NK-92 treated with Interleukin-12 subunit alpha and Interleukin-12 subunit beta, amount 100 ng/mL, for 24 hours (cell line): ENCODE data around the gene ZFAND4.
"Not testable (repeated sequence)": the region's sequence is repeated elsewhere in the genome, so short reads cannot be mapped to it uniquely, and the experiment has no call there.

Experiments used
- DNase-seq: peaks from one replicate; lab custom pipeline; 2025; lab: John Stamatoyannopoulos, UW

The ZFAND4 gene

DNA sequence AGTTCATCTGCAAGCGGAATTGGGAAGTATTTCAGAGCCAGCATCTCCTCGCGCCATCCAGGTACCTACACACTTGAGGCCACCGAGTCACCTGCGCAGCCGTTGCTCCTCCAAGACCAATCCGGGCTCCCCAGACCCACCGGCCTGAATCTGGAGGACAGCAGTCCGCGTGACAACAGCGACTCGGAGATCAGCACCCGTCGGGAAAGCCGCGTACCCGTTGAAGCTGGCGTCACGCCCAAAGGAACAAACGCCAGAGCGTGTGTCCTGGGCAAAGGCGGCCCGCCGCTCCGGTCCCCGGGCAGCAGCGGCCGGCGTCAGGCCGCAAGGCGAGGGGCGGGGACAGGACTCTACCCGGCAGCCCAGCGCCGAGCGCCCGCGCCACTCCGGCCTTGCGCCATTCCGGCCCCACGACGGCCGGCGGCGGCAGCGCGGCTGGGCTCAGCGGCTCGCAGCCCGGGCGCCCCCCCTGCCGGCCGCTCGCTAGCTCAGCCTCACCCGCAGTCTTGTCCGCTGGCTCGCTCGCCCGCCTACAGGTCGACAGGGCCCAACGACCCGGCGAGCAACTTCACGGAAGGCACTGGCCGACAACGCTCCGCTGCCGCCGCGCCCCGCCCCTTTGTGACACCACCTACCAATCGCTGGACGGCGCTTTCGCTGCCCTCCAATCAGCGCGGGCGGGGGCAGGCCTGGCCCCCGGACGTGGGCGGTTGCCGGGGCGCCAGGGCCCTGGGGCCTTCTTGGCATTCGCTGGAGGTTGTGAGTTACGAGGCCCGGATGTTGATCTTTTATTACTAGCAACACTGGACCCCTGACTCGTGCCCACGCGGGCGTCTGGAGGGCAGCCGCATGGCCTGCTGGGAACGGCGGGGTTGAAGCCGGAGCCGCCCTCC lies at the start of gene ZFAND4:
ZFAND4 (minus strand) TSS at position 592 of the 893 bp plus-strand sequence. CDS start 9,047 bp downstream, outside the sequence.
- no peak for DNase-seq

- DNase-seq, result not testable (repeated sequence)
Observed at GRCh38 chr10:45721503-45721902, 48.9 kb upstream of the ZFAND4 start.

DNA sequence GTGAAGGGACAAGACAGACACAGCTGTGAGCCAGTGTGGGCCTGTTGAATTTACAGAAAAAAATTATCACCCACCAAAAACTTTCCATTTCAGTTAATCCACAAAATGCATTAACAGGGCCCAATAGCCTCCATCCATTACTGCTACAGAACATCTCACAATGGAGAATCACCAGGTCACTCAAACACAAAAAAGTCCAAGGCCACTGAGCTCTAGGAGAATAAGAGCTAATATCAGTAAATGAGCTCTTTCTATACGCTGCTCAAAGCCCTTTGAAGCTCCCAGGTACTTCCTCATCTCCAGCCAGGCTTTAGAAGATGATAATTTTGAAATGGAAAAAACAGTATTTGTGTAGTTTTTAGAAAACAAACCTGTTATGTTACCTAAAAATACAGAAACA lies 45.1 kb upstream of the ZFAND4 start:
- DNase-seq, result not testable (repeated sequence)

DNA sequence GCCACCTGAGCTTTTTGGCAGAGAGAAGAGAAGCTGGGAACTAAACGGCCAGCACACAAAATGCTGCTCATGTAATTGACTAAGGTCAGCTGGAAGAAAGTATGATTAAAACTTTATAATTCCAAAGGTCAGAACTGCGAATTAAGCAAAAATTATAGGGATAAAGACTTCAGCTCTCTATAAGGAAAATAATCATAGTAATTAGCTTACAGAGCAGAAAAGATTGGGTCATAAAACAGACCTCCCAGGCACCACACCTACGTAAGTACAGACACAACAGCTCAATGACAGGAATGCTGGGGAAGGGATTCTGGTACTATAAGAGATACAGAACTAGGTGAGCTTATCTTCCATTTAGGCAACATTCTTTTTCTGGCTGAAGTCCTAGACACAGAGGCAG lies 44.5 kb upstream of the ZFAND4 start:
- not testable (repeated sequence) for DNase-seq

DNA sequence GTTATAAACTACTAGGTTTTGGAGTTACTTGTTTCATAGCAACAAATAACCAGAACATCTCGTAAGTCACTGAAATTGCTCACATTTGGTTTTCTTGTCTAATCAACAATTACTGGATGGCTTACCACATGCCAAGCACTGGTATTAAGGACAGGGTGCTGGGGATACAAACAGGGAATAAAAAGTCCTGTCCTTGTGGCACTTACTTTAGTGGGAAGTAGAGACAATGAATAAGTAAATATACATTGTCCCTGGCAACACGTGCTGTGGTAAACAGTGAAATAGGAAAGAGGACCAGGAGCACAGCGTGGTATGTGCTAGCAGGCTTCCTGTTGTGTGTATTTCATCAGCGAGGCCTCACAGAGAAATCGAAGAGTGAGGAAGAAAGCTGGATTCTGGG lies 38.7 kb upstream of the ZFAND4 start:
- DNase-seq, result not testable (repeated sequence)

DNA sequence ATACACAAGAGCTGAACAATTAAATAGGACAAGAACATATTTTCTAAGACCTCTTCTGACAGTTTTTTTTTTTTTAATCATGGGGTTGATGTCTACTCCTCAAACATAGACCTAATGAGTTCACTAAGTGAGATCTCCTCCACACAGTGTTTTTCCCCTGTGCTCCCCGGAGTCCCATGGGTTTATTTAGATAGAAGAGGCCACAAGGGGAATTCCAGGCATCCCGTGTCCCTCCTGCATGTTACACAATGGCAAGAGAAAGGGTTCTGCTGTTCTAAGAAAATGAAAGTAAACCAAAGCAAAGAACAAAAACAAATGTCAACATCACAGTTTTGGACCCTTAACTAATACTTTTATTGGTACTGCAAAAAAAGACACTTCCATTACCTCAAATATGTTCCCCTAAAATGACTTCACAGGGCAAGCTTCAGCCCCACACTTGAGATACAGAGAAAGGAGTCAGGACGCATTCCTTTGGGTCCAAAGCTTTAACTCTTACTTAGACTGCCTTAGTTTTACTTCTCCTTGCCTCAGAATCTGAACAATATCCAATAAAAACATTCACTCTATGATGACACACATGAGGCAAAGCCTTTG lies 37.7 kb upstream of the ZFAND4 start:
- not testable (repeated sequence) for DNase-seq

- not testable (repeated sequence) for DNase-seq
Observed at GRCh38 chr10:45678467-45678866, 5.9 kb upstream of the ZFAND4 start.

GRCh38 chr10:45675388-45675787 lies 2.8 kb upstream of the ZFAND4 start:
- DNase-seq, result no peak

DNA sequence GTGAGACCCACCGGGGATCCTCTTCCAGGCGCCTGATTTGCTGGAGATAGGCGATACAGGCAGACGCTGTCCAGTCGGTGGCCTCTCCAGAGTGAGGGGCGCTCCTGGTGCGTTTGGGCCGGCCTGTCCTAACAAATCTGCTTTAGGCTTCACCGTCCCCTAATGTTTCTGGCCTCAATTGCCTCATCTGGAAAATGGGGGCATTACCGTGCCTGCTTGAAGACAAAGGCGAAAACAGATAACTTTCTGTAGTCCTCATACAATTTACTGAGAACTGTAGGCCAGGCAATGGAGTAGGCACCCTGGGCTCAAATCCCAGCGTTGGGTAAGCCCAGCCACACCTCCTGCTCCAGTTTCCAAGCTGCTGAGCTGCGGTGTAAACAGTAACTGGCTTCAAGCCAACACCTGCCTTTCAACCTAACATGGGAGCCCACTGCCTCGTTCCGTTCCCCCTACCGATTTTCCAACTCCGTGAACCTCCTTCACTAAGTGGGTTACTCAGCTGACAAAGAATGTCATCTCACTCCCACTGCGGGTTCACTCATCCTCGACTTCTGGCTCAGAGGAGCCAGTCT lies 589 bp upstream of the ZFAND4 start:
- no peak for DNase-seq

GRCh38 chr10:45671300-45671699 lies 1.3 kb downstream of the ZFAND4 start:
- DNase-seq, result not testable (repeated sequence)

- DNase-seq, result not testable (repeated sequence)
Observed at GRCh38 chr10:45669897-45670296, 2.7 kb downstream of the ZFAND4 start.

GRCh38 chr10:45660876-45661411 lies 11.6 kb downstream of the ZFAND4 start:
- DNase-seq, result no peak

DNA sequence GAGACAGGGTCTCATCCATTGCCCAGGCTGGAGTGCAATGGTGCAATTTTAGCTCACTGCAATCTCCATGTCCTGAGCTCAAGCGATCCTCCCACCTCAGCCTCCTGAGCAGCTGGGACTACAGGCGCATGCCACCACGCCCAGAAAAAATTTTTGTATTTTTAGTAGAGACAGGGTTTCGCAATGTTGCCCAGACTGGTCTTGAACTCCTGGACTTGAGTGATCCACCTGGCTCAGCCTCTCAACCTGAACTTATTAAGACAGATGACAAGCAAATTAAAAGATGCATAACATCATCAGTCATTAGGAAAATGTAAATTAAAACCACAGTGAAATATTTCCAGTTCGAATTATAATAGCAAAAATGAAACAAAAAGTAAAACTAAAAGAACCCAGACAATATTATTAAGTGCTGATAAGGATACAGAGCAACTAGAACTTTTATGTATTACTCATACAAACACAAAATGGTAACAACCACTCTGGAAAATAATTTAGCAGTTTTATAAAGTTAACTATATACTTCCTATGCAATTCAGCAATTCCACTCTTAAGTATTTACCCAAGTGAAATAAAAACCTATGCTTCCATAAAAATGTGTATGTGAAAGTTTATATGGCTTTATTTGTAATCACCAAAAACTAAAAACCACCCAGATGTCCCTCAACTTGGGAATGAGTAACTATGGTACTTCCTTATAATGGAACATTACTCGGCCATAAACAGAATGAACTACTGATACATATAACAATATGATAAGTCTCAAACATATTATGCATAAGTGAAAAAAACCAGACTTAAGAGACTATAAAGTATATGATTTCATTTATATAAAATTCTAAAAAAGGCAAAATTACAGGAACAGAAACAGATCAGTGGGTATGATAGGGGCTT lies 15.3 kb downstream of the ZFAND4 start:
- DNase-seq, result no peak

- DNase-seq, result no peak
Observed at GRCh38 chr10:45655219-45655618, 17.4 kb downstream of the ZFAND4 start.

- DNase-seq, result not testable (repeated sequence)
Observed at GRCh38 chr10:45654753-45655141, 17.8 kb downstream of the ZFAND4 start.

- no peak for DNase-seq
Observed at GRCh38 chr10:45653454-45653853, 19.1 kb downstream of the ZFAND4 start.

GRCh38 chr10:45652511-45652910 lies 20.1 kb downstream of the ZFAND4 start:
- DNase-seq, result no peak

- DNase-seq, result no peak
Observed at GRCh38 chr10:45649296-45649695, 23.3 kb downstream of the ZFAND4 start.

DNA sequence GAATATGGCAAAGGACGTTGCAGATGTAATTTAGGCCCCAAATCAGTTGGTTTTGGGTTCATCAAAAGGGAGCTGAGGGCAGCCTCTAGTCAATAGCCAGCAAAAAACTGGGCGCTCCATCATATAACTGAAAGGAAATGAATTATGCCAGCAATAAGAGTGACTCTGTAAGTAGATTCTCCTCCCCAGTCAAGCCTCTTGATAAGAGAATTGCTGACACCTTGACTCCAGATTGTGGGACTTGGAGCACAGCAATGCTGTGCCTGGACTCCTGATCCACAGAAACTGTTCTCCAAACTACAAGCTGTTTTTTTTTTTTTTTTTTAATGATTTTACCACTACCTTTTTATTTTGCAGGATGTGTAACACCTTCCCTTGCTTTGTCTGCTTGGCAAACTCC lies 25.5 kb downstream of the ZFAND4 start:
- no peak for DNase-seq

GRCh38 chr10:45646384-45647050 lies 26.1 kb downstream of the ZFAND4 start:
- DNase-seq, result no peak

- DNase-seq, result no peak
Observed at GRCh38 chr10:45644527-45644926, 28.0 kb downstream of the ZFAND4 start.
